ENCODE measurements around the gene FBXL20. TPM values are rescaled to one million over a fixed set of nuclear protein-coding genes. Genes with fewer than 3 reads are reported as not detected.

Gene FBXL20
- total and polyA plus RNA-seq, 9 of the 15 experiments (the other 6 are each of a cell fraction or from before 2014, with no cell fraction given): 1.8 to 15.1 (median 5.6) TPM

DNA sequence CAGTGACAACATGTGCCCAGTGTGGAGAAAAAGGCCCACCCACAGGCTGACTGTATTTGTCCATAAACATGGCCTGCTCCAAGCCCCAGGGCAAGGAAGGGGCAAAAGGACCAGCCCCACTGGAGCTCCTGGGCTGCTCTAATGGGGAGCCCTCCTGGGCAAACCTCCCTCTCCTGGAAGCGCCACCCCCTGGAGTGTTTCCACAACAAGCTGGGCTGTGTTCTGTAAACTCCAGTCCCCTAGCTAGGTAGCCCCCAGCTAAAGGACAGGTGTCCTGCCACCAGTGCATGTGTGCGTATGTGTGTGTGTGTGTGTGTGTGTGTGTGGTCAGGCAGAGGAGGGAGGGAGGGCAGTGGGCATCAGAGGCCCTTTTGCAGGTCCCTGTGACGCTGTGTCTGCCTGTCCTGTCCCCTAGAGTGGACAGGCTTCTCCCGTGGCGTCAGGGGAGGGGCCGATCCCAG is 164.4 kb downstream of the FBXL20 start (continued):
- TF ChIP-seq ZFP1 (CRISPR knock-in tag; IDR thresholded peaks at IDR 0.05) (no peak), CBFA2T2 (conservative IDR thresholded peaks at IDR 0.05) (no peak), CBX1 (IDR thresholded peaks at IDR 0.05; ENCODE audit: low read depth) (no peak)
- TF ChIP-seq, protein P1, sequence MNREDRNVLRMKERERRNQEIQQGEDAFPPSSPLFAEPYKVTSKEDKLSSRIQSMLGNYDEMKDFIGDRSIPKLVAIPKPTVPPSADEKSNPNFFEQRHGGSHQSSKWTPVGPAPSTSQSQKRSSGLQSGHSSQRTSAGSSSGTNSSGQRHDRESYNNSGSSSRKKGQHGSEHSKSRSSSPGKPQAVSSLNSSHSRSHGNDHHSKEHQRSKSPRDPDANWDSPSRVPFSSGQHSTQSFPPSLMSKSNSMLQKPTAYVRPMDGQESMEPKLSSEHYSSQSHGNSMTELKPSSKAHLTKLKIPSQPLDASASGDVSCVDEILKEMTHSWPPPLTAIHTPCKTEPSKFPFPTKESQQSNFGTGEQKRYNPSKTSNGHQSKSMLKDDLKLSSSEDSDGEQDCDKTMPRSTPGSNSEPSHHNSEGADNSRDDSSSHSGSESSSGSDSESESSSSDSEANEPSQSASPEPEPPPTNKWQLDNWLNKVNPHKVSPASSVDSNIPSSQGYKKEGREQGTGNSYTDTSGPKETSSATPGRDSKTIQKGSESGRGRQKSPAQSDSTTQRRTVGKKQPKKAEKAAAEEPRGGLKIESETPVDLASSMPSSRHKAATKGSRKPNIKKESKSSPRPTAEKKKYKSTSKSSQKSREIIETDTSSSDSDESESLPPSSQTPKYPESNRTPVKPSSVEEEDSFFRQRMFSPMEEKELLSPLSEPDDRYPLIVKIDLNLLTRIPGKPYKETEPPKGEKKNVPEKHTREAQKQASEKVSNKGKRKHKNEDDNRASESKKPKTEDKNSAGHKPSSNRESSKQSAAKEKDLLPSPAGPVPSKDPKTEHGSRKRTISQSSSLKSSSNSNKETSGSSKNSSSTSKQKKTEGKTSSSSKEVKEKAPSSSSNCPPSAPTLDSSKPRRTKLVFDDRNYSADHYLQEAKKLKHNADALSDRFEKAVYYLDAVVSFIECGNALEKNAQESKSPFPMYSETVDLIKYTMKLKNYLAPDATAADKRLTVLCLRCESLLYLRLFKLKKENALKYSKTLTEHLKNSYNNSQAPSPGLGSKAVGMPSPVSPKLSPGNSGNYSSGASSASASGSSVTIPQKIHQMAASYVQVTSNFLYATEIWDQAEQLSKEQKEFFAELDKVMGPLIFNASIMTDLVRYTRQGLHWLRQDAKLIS (CRISPR knock-in tag; IDR thresholded peaks at IDR 0.05): no peak
- TF ChIP-seq, protein P2, sequence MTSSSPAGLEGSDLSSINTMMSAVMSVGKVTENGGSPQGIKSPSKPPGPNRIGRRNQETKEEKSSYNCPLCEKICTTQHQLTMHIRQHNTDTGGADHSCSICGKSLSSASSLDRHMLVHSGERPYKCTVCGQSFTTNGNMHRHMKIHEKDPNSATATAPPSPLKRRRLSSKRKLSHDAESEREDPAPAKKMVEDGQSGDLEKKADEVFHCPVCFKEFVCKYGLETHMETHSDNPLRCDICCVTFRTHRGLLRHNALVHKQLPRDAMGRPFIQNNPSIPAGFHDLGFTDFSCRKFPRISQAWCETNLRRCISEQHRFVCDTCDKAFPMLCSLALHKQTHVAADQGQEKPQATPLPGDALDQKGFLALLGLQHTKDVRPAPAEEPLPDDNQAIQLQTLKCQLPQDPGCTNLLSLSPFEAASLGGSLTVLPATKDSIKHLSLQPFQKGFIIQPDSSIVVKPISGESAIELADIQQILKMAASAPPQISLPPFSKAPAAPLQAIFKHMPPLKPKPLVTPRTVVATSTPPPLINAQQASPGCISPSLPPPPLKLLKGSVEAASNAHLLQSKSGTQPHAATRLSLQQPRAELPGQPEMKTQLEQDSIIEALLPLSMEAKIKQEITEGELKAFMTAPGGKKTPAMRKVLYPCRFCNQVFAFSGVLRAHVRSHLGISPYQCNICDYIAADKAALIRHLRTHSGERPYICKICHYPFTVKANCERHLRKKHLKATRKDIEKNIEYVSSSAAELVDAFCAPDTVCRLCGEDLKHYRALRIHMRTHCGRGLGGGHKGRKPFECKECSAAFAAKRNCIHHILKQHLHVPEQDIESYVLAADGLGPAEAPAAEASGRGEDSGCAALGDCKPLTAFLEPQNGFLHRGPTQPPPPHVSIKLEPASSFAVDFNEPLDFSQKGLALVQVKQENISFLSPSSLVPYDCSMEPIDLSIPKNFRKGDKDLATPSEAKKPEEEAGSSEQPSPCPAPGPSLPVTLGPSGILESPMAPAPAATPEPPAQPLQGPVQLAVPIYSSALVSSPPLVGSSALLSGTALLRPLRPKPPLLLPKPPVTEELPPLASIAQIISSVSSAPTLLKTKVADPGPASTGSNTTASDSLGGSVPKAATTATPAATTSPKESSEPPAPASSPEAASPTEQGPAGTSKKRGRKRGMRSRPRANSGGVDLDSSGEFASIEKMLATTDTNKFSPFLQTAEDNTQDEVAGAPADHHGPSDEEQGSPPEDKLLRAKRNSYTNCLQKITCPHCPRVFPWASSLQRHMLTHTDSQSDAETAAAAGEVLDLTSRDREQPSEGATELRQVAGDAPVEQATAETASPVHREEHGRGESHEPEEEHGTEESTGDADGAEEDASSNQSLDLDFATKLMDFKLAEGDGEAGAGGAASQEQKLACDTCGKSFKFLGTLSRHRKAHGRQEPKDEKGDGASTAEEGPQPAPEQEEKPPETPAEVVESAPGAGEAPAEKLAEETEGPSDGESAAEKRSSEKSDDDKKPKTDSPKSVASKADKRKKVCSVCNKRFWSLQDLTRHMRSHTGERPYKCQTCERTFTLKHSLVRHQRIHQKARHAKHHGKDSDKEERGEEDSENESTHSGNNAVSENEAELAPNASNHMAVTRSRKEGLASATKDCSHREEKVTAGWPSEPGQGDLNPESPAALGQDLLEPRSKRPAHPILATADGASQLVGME (CRISPR knock-in tag; IDR thresholded peaks at IDR 0.05): no peak
- TF ChIP-seq, protein P3, sequence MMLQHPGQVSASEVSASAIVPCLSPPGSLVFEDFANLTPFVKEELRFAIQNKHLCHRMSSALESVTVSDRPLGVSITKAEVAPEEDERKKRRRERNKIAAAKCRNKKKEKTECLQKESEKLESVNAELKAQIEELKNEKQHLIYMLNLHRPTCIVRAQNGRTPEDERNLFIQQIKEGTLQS (IDR thresholded peaks at IDR 0.05): no peak
- TF ChIP-seq, protein P3 (CRISPR knock-in tag; conservative IDR thresholded peaks at IDR 0.05): no peak
